Measurements from ENCODE around the gene SP9.
A peak's percentile ranks its signal among the peaks of the same experiment; 100 is the strongest.

The SP9 gene

GRCh38 chr2:174327841-174328113 is 7.0 kb upstream of the SP9 start:
- Histone ChIP-seq H3K23ac (ENCODE audit: low read depth, low read length, poor library complexity) (no peak overlapping the region), H3K4me1 (ENCODE audit: control insufficient read depth in 2 of 2, insufficient read depth in 1 of 2, low read depth in 1 of 2, low read length in 2 of 2) (peaks cover 12 to 19% of the 10 kb centered on the region in 2 donors), H3K36me3 (replicated peaks in 1 of 2; ENCODE audit: control insufficient read depth in 2 of 2, insufficient read depth in 2 of 2, low read length in 2 of 2) (no peaks in the 10 kb centered on the region), H3K9ac (ENCODE audit: low read depth, low read length, poor library complexity) (no peak overlapping the region), H3K4me2 (ENCODE audit: insufficient read depth, low read length, poor library complexity, severe bottlenecking) (no peak overlapping the region), H2BK15ac (ENCODE audit: low read length) (no peak overlapping the region), H3K4me3 (ENCODE audit: low read length in 2 of 2) (peak overlapping the region in 1 of 2 donors; percentile 35), H2BK120ac (ENCODE audit: low read depth, low read length) (no peak overlapping the region), H2AK5ac (ENCODE audit: low read depth, low read length) (no peak overlapping the region), H3K79me1 (ENCODE audit: low read depth, low read length) (no peaks in the 10 kb centered on the region), H2AFZ (ENCODE audit: low read length) (peak overlapping the region; percentile 81), H3K27ac (replicated peaks; ENCODE audit: low read length) (no peak overlapping the region), H2BK5ac (ENCODE audit: low read length) (no peak overlapping the region), H4K8ac (ENCODE audit: low read depth, low read length) (no peak overlapping the region), H3K27me3 (ENCODE audit: control insufficient read depth in 3 of 3, insufficient read depth in 3 of 3, low read depth in 1 of 3, low read length in 3 of 3) (peaks cover 28 to 90% (median 62%) of the 10 kb centered on the region in 3 experiments), H3K4ac (ENCODE audit: low read length) (no peak overlapping the region), H3K14ac (ENCODE audit: low read length) (no peak overlapping the region), H2BK12ac (ENCODE audit: low read length) (no peak overlapping the region), H3K9me3 (replicated peaks in 1 of 2; ENCODE audit: control insufficient read depth in 2 of 2, insufficient read depth in 1 of 2, low read depth in 1 of 2, low read length in 2 of 2) (peaks cover 0 to 10% of the 10 kb centered on the region in 2 donors), H3K18ac (ENCODE audit: low read length) (no peak overlapping the region), H4K91ac (ENCODE audit: low read depth, low read length, poor library complexity) (no peak overlapping the region)
- DNase-seq (ENCODE audit: low spot score) = peak; percentile 35
- WGBS, 2 donors (ENCODE audit: extremely low coverage in 2 of 2, insufficient read length in 2 of 2, insufficient replicate concordance in 1 of 2) = no CpG with 5 or more reads among the region's 6 CpGs

DNA sequence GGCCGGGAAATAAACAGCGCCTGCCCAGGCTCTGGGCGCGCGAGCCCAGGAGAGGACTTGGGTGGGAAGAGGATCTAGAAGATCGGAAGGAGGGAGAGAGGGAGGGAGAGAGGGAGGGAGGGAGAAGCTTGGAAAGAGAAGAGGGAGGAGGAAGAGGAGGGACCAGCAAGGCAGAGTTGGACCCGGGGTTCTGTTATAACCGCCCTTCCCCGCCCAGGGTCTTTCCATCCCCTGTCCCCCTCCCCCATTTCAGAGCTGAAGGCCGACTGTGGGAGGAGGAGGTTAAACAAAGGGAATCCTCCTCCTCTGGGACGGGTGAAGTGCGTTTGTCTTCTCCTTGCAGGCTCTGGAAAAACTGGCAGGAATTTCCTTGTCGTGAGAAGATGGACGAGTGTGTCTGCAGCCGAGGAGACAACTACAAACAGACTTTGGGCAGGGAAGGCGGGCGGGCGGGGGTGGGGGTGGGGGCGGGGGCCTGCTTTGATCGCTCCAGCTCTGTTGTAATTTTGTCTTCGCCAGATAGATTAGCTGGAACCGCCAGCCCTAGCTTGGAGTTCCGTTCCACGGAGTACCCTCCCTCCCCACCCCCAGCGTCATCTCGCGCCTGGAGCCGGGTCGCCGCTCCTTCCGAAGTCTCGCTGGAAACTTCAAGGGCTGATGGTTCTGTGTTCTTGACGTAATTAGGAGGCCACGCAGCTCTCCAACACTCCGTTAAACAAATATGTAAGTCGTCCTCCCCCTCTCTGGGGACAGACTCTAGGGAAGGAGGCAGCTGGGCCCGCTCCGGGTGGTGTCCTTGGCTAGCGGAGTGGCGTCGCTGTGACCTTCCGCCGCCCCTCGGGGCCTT is 6.4 kb upstream of the SP9 start:
- H2BK12ac ChIP-seq (ENCODE audit: low read length) = no peak overlapping the region
- no peak overlapping the region for H3K23ac ChIP-seq (ENCODE audit: low read depth, low read length, poor library complexity)
- H3K4me1 ChIP-seq (ENCODE audit: control insufficient read depth in 2 of 2, insufficient read depth in 1 of 2, low read depth in 1 of 2, low read length in 2 of 2) = peaks cover 15 to 23% of the 10 kb centered on the region in 2 donors
- no peaks in the 10 kb centered on the region for H3K36me3 ChIP-seq (replicated peaks in 1 of 2; ENCODE audit: control insufficient read depth in 2 of 2, insufficient read depth in 2 of 2, low read length in 2 of 2)
- H3K4ac ChIP-seq (ENCODE audit: low read length) = no peak overlapping the region
- H2BK120ac ChIP-seq (ENCODE audit: low read depth, low read length) = no peak overlapping the region
- no peak for DNase-seq (ENCODE audit: low spot score)
- WGBS, 2 donors (ENCODE audit: extremely low coverage in 2 of 2, insufficient read length in 2 of 2, insufficient replicate concordance in 1 of 2) = no CpG with 5 or more reads among the region's 44 CpGs
- no peaks in the 10 kb centered on the region for H3K79me1 ChIP-seq (ENCODE audit: low read depth, low read length)
- H3K9ac ChIP-seq (ENCODE audit: low read depth, low read length, poor library complexity) = no peak overlapping the region
- H2BK5ac ChIP-seq (ENCODE audit: low read length) = no peak overlapping the region
- H3K4me3 ChIP-seq (ENCODE audit: low read length in 2 of 2) = peak overlapping the region in 1 of 2 donors; percentile 35
- H3K14ac ChIP-seq (ENCODE audit: low read length) = no peak overlapping the region
- no peak overlapping the region for H4K91ac ChIP-seq (ENCODE audit: low read depth, low read length, poor library complexity)
- peaks cover 0 to 10% of the 10 kb centered on the region in 2 donors for H3K9me3 ChIP-seq (replicated peaks in 1 of 2; ENCODE audit: control insufficient read depth in 2 of 2, insufficient read depth in 1 of 2, low read depth in 1 of 2, low read length in 2 of 2)
- peak overlapping the region; percentile 62 for H3K18ac ChIP-seq (ENCODE audit: low read length)
- no peak overlapping the region for H3K27ac ChIP-seq (replicated peaks; ENCODE audit: low read length)
- H3K27me3 ChIP-seq (ENCODE audit: control insufficient read depth in 3 of 3, insufficient read depth in 3 of 3, low read depth in 1 of 3, low read length in 3 of 3) = peaks cover 31 to 89% (median 68%) of the 10 kb centered on the region in 3 experiments
- H2AK5ac ChIP-seq (ENCODE audit: low read depth, low read length) = no peak overlapping the region
- peak overlapping the region; percentile 78 for H3K4me2 ChIP-seq (ENCODE audit: insufficient read depth, low read length, poor library complexity, severe bottlenecking)
- peak overlapping the region; percentile 82 for H2AFZ ChIP-seq (ENCODE audit: low read length)
- H4K8ac ChIP-seq (ENCODE audit: low read depth, low read length) = no peak overlapping the region
- no peak overlapping the region for H2BK15ac ChIP-seq (ENCODE audit: low read length)

- Histone ChIP-seq H3K79me1 (ENCODE audit: low read depth, low read length) (no peaks in the 10 kb centered on the region), H2BK5ac (ENCODE audit: low read length) (no peak overlapping the region), H3K18ac (ENCODE audit: low read length) (peak overlapping the region; percentile 62), H4K8ac (ENCODE audit: low read depth, low read length) (no peak overlapping the region), H3K23ac (ENCODE audit: low read depth, low read length, poor library complexity) (no peak overlapping the region), H3K9me3 (replicated peaks in 1 of 2; ENCODE audit: control insufficient read depth in 2 of 2, insufficient read depth in 1 of 2, low read depth in 1 of 2, low read length in 2 of 2) (peaks cover 0 to 10% of the 10 kb centered on the region in 2 donors), H3K9ac (ENCODE audit: low read depth, low read length, poor library complexity) (no peak overlapping the region), H3K4me3 (ENCODE audit: low read length in 2 of 2) (peak overlapping the region in 1 of 2 donors; percentile 35), H2AFZ (ENCODE audit: low read length) (peak overlapping the region; percentile 82), H3K4me2 (ENCODE audit: insufficient read depth, low read length, poor library complexity, severe bottlenecking) (peak overlapping the region; percentile 57), H2BK12ac (ENCODE audit: low read length) (no peak overlapping the region), H3K36me3 (replicated peaks in 1 of 2; ENCODE audit: control insufficient read depth in 2 of 2, insufficient read depth in 2 of 2, low read length in 2 of 2) (no peaks in the 10 kb centered on the region), H3K4me1 (ENCODE audit: control insufficient read depth in 2 of 2, insufficient read depth in 1 of 2, low read depth in 1 of 2, low read length in 2 of 2) (peaks cover 20 to 28% of the 10 kb centered on the region in 2 donors), H2BK15ac (ENCODE audit: low read length) (no peak overlapping the region), H3K14ac (ENCODE audit: low read length) (no peak overlapping the region), H4K91ac (ENCODE audit: low read depth, low read length, poor library complexity) (no peak overlapping the region), H3K4ac (ENCODE audit: low read length) (no peak overlapping the region), H3K27me3 (ENCODE audit: control insufficient read depth in 3 of 3, insufficient read depth in 3 of 3, low read depth in 1 of 3, low read length in 3 of 3) (peaks cover 36 to 89% (median 76%) of the 10 kb centered on the region in 3 experiments), H3K27ac (replicated peaks; ENCODE audit: low read length) (no peak overlapping the region), H2AK5ac (ENCODE audit: low read depth, low read length) (no peak overlapping the region), H2BK120ac (ENCODE audit: low read depth, low read length) (no peak overlapping the region)
- DNase-seq (ENCODE audit: low spot score) = peak; percentile 29
- no CpG with 5 or more reads among the region's 16 CpGs for WGBS, 2 donors (ENCODE audit: extremely low coverage in 2 of 2, insufficient read length in 2 of 2, insufficient replicate concordance in 1 of 2)
Measured at GRCh38 chr2:174328961-174329715, 5.6 kb upstream of the SP9 start.
